K562 (cell line): ENCODE measurements around the gene TMED7. TPM values are rescaled to one million over a fixed set of nuclear protein-coding genes. Genes with fewer than 3 reads are reported as not detected.

Experiments
- ATAC-seq: fragments of 200-7000 bp; cut with Tn5 transposase; 3 replicates; pipeline ENCODE4 v1.9.1; 2020; ENCODE audit warnings: moderate library complexity
- BruUV-seq: library from RNA; stranded (reverse); fragments of 400-500 nt; replicated peaks from 2 replicates; lab custom pipeline; 2021; lab: Mats Ljungman, UMichigan
- CTCF ChIA-PET: fragments of 300-600 bp; formaldehyde crosslinking; extraction: SDS; loops from one replicate; lab custom pipeline; 2021; ENCODE audit warnings: low intra/inter-chr PET ratio; lab: Yijun Ruan, JAX
- POLR2A ChIA-PET: fragments of 300-600, 350-650 bp; sonication (Branson Sonifier 250); formaldehyde crosslinking; extraction: SDS; loops from one replicate; lab custom pipeline; 2021; ENCODE audit warnings: antibody characterized with exemption, inconsistent platforms; lab: Yijun Ruan, JAX
- DNase-seq, 4 experiments: peaks; one replicate each; pipeline versions ENCODE4 v3.0.0 to v3.0.0-alpha.2; 2011 to 2018; ENCODE audit warnings: low spot score in 3 of 4, mixed read lengths in 3 of 4; ENCODE audit errors: extremely low read depth in 1 of 4
- FAIRE-seq: peaks from 2 replicates; lab custom pipeline; 2011; peaks lifted over from hg19 to GRCh38; lab: Jason Lieb, UNC
- H2AFZ ChIP-seq: 2 replicates; pipeline ENCODE4 v1.6.0; 2011; ENCODE audit warnings: low read depth, low read length, control low read depth, inconsistent platforms
- H3K27ac ChIP-seq: fragments of 200-600 bp; 3 replicates; pipeline ENCODE4 v1.8.0; 2011; ENCODE audit warnings: low read depth, mild to moderate bottlenecking, control low read depth, inconsistent platforms, low read length, moderate library complexity, mixed read lengths; ENCODE audit errors: extremely low read depth
- H3K27me3 ChIP-seq, 2 experiments: fragments of 300-600 bp in 1 of 2; 2 replicates in 1 of 2; 3 replicates in 1 of 2; pipeline versions ENCODE4 v1.6.0 to v1.8.0; 2011; ENCODE audit warnings: inconsistent platforms in 2 of 2, low read length in 2 of 2, mild to moderate bottlenecking in 1 of 2, mixed read lengths in 1 of 2, moderate library complexity in 1 of 2; ENCODE audit not compliant: control insufficient read depth in 2 of 2, insufficient read depth in 2 of 2
- H3K36me3 ChIP-seq: fragments of 300-600 bp; 3 replicates; pipeline ENCODE4 v1.8.0; 2011; ENCODE audit warnings: mild to moderate bottlenecking, low read length, inconsistent platforms; ENCODE audit not compliant: control insufficient read depth, insufficient read depth
- H3K4me1 ChIP-seq, 2 experiments: fragments of 200-600 bp in 1 of 2; replicated peaks in 1 of 2; 2 replicates in 1 of 2; 3 replicates in 1 of 2; pipeline versions ENCODE4 v1.5.1 to v1.8.0; 2011; ENCODE audit warnings: inconsistent platforms in 2 of 2, low read length in 2 of 2, mild to moderate bottlenecking in 1 of 2, mixed read lengths in 1 of 2, moderate library complexity in 1 of 2; ENCODE audit not compliant: control insufficient read depth in 2 of 2, insufficient read depth in 2 of 2
- H3K4me2 ChIP-seq: 2 replicates; pipeline ENCODE4 v1.6.1; 2011; ENCODE audit warnings: low read length, control low read depth, inconsistent platforms, mixed read lengths; ENCODE audit not compliant: insufficient read depth
- H3K4me3 ChIP-seq: fragments of 200-600 bp; sonication (generic), shearing (Covaris generic); 2 replicates; pipeline ENCODE4 v1.5.1; 2016; ENCODE audit warnings: control low read depth, inconsistent platforms
- H3K79me2 ChIP-seq: fragments of 200-600 bp; 3 replicates; pipeline ENCODE4 v1.8.0; 2011; ENCODE audit warnings: low read length, inconsistent platforms; ENCODE audit not compliant: control insufficient read depth, insufficient read depth
- H3K9ac ChIP-seq, 2 experiments: 2 replicates each; pipeline versions ENCODE4 v1.6.0 to v1.6.1; 2011; ENCODE audit warnings: low read depth in 2 of 2, low read length in 2 of 2, control low read depth in 1 of 2, inconsistent platforms in 1 of 2, mild to moderate bottlenecking in 1 of 2, mixed read lengths in 1 of 2; ENCODE audit not compliant: insufficient read depth in 1 of 2
- H3K9me1 ChIP-seq: one replicate; pipeline ENCODE4 v1.6.0; 2011; ENCODE audit warnings: inconsistent platforms, mild to moderate bottlenecking, low read length, moderate library complexity; ENCODE audit not compliant: control insufficient read depth, insufficient read depth
- H3K9me3 ChIP-seq: replicated peaks from 2 replicates; pipeline ENCODE4 v1.5.1; 2011; ENCODE audit warnings: low read depth, low read length, inconsistent platforms; ENCODE audit not compliant: control insufficient read depth, insufficient read depth
- H4K20me1 ChIP-seq: replicated peaks from 2 replicates; pipeline ENCODE4 v1.6.1; 2011; ENCODE audit warnings: low read length, inconsistent platforms, mixed read lengths; ENCODE audit not compliant: control insufficient read depth, insufficient read depth
- ATF4 ChIP-seq: fragments of 450-650 bp; formaldehyde crosslinking; IDR thresholded peaks from 2 replicates; pipeline ENCODE4 v1.4.0; 2022; ENCODE audit warnings: mild to moderate bottlenecking, moderate library complexity
- BRF1 ChIP-seq: IDR thresholded peaks from 3 replicates; pipeline ENCODE4 v1.6.1; 2011; ENCODE audit warnings: borderline replicate concordance, mild to moderate bottlenecking; ENCODE audit not compliant: insufficient read length; ENCODE audit errors: extremely low read depth
- CEBPB ChIP-seq: fragments of 450-650 bp; IDR thresholded peaks from 2 replicates; pipeline ENCODE4 v1.6.1; 2016; ENCODE audit warnings: missing genetic modification characterization, missing compliant biosample characterization
- ERF ChIP-seq: fragments of 450-650 bp; formaldehyde crosslinking; IDR thresholded peaks from 2 replicates; pipeline ENCODE4 v1.4.0; 2020; ENCODE audit warnings: mild to moderate bottlenecking, mixed read lengths
- ETV5 ChIP-seq: sonication (generic); formaldehyde crosslinking; IDR thresholded peaks from 2 replicates; pipeline ENCODE4 v1.4.0; 2020; ENCODE audit warnings: low read depth, mild to moderate bottlenecking, missing genetic modification reagents
- EWSR1 ChIP-seq: fragments of 450-650 bp; IDR thresholded peaks from 2 replicates; pipeline ENCODE4 v1.6.1; 2018; ENCODE audit warnings: borderline replicate concordance, mild to moderate bottlenecking, low read depth, moderate library complexity; ENCODE audit not compliant: partially characterized antibody
- IFI16 ChIP-seq: fragments of 250-450 bp; sonication (Bioruptor Pico); IDR thresholded peaks from 2 replicates; pipeline ENCODE4 v2.1.2; 2022; ENCODE audit warnings: mild to moderate bottlenecking, inconsistent platforms
- MCM2 ChIP-seq: fragments of 450-650 bp; IDR thresholded peaks from 2 replicates; pipeline ENCODE4 v1.6.1; 2017; ENCODE audit warnings: low read depth, mild to moderate bottlenecking
- PHF21A ChIP-seq: fragments of 450-650 bp; IDR thresholded peaks from 2 replicates; pipeline ENCODE4 v1.6.1; 2017; ENCODE audit warnings: low read depth, borderline replicate concordance
- POLR3A ChIP-seq: IDR thresholded peaks from 2 replicates; pipeline ENCODE4 v1.6.1; 2011; ENCODE audit warnings: borderline replicate concordance, mild to moderate bottlenecking, moderate library complexity; ENCODE audit not compliant: insufficient read length, insufficient read depth; ENCODE audit errors: extremely low read depth
- SAP30 ChIP-seq: fragments of 200-600 bp; sonication (generic); IDR thresholded peaks from 2 replicates; pipeline ENCODE4 v1.6.1; 2012; ENCODE audit warnings: borderline replicate concordance, low read depth, mild to moderate bottlenecking, moderate library complexity, low read length, control low read depth, inconsistent platforms; ENCODE audit not compliant: insufficient read depth, poor library complexity, severe bottlenecking
- SMARCB1 ChIP-seq: IDR thresholded peaks from 2 replicates; pipeline ENCODE4 v1.6.1; 2011; ENCODE audit warnings: improper control_type of control experiment, low read depth; ENCODE audit not compliant: insufficient read length
- TCF7 ChIP-seq: sonication (generic); IDR thresholded peaks from 2 replicates; pipeline ENCODE4 v1.6.1; 2016; ENCODE audit warnings: antibody characterized with exemption, borderline replicate concordance
- U2AF1 ChIP-seq: fragments of 200-400 bp; formaldehyde crosslinking; optimal IDR thresholded peaks from 2 replicates; pipeline ENCODE3; 2017; ENCODE audit warnings: mild to moderate bottlenecking, low read depth, low read length, moderate library complexity
- ZBTB17 ChIP-seq: fragments of 450-650 bp; formaldehyde crosslinking; IDR thresholded peaks from 2 replicates; pipeline ENCODE4 v1.4.0; 2020; ENCODE audit warnings: mild to moderate bottlenecking
- ZFP1 ChIP-seq: fragments of 450-650 bp; formaldehyde crosslinking; IDR thresholded peaks from 2 replicates; pipeline ENCODE4 v1.4.0; 2020; ENCODE audit warnings: mild to moderate bottlenecking, mixed read lengths
- ZNF224 ChIP-seq: sonication (generic); formaldehyde crosslinking; IDR thresholded peaks from 2 replicates; pipeline ENCODE4 v1.8.0; 2022; ENCODE audit warnings: mild to moderate bottlenecking, missing genetic modification reagents
- ZNF3 ChIP-seq: fragments of 250-450 bp; sonication (Bioruptor Pico); IDR thresholded peaks from 2 replicates; pipeline ENCODE4 v1.5.0; 2021; ENCODE audit warnings: mild to moderate bottlenecking, moderate library complexity
- ZNF780A ChIP-seq: fragments of 250-450 bp; sonication (Bioruptor Pico); IDR thresholded peaks from 2 replicates; pipeline ENCODE4 v1.5.0; 2021; ENCODE audit warnings: mild to moderate bottlenecking
- WGBS: fragments of 100-300 bp; shearing (Covaris generic); methylation state at CpG from one replicate; pipeline ENCODE4 v1.1.6; 2016; ENCODE audit warnings: low coverage, mixed read lengths; ENCODE audit not compliant: insufficient coverage; ENCODE audit errors: missing lambda C conversion rate; 5-methylcytosine and 5-hydroxymethylcytosine counted together
- in situ Hi-C: fragments of 300-500 bp; cut with MboI; formaldehyde crosslinking; loops from 4 replicates; pipeline ENCODE4 v1.15.0; 2018; ENCODE audit warnings: inconsistent platforms, mixed read lengths
- intact Hi-C: fragments of 100-400 bp; cut with micrococcal nuclease; formaldehyde crosslinking; loops from 2 replicates; pipeline ENCODE4 v1.14.2; 2022
- polyA plus RNA-seq, 8 experiments: library from polyadenylated mRNA; depleted of rRNA in 4 of 8; stranded (reverse) in 5 of 8; unstranded in 3 of 8; fragments of >200 nt; fragmentation: Nextera tagmentation in 2 of 8; fragmentation: Illumina TruSeq in 1 of 8; extraction: Ambion mirVana in 2 of 8; extraction: Trizol in 1 of 8; gene quantifications; 2 replicates each; pipeline versions ENCODE4 v1.2.1 to v1.2.3, GENCODE V29; 2011 to 2014; ENCODE audit warnings: inconsistent platforms in 1 of 8, missing spikeins in 1 of 8
- total RNA-seq, 7 experiments: library from RNA; depleted of rRNA in 6 of 7; stranded (reverse); fragments of >200 nt in 6 of 7; fragmentation: Illumina TruSeq in 2 of 7; extraction: Trizol in 2 of 7; gene quantifications; 2 replicates each; pipeline versions ENCODE4 v1.2.1 to v1.2.3, GENCODE V29; 2011 to 2021; ENCODE audit warnings: low replicate concordance in 1 of 7

Gene TMED7
- total and polyA plus RNA-seq, 9 of the 15 experiments (the other 6 are each of a cell fraction or from before 2014, with no cell fraction given), result 15.9 to 93.4 (median 41.7) TPM

- 0% methylated on average over 4 of the region's 5 CpGs for WGBS
- Histone ChIP-seq H3K4me2 (no peak overlapping the region), H3K27ac (no peak overlapping the region), H3K4me1 (no peaks in the 10 kb centered on the region), H3K79me2 (no peaks in the 10 kb centered on the region), H4K20me1 (no peaks in the 10 kb centered on the region), H3K9me3 (no peaks in the 10 kb centered on the region), H3K36me3 (no peaks in the 10 kb centered on the region), H2AFZ (no peak overlapping the region), H3K9me1 (no peaks in the 10 kb centered on the region), H3K9ac (no peak overlapping the region), H3K27me3 (peaks cover 0 to 2% of the 10 kb centered on the region in 2 experiments; a peak in 1 of 5 replicates), H3K4me3 (no peak overlapping the region)
- ATAC-seq (no peak), DNase-seq (no peak), FAIRE-seq (no peak)
- no TSS peak for BruUV-seq
- intact Hi-C loops, result loop anchor here (10.0 kb wide), 1 partner anchor 191 kb away; no protein-coding TSS in a partner anchor
- POLR2A ChIA-PET, result interaction anchor here (0.6 to 1.0 kb wide), 2 partner anchors 16 to 150 kb away, joined by 3 read pairs; no protein-coding TSS in a partner anchor
- TF ChIP-seq ERF (CRISPR knock-in tag) (no peak), ZFP1 (CRISPR knock-in tag) (no peak), ATF4 (CRISPR knock-in tag) (no peak), SMARCB1 (no peak), ZBTB17 (CRISPR knock-in tag) (no peak), BRF1 (no peak), U2AF1 (no peak), ZNF3 (CRISPR knock-in tag) (no peak), POLR3A (no peak), ETV5 (CRISPR knock-in tag) (no peak), CEBPB (tag) (no peak), ZNF224 (no peak), MCM2 (no peak), EWSR1 (no peak), ZNF780A (CRISPR knock-in tag) (no peak), PHF21A (no peak), TCF7 (no peak), IFI16 (no peak), SAP30 (no peak)
- CTCF ChIA-PET, result interaction anchor here (0.7 to 1.9 kb wide), 6 partner anchors 24 to 270 kb away, joined by 3 to 15 read pairs (median 5); no protein-coding TSS in a partner anchor
- in situ Hi-C loops, result loop anchor here (5.0 to 25.0 kb wide), 2 partner anchors 268 to 1888 kb away; no protein-coding TSS in a partner anchor
These were observed 50.4 kb downstream of the TMED7 start for GRCh38 chr5:115575167-115576070.
